Measurements from ENCODE around the gene FGF2.

DNA sequence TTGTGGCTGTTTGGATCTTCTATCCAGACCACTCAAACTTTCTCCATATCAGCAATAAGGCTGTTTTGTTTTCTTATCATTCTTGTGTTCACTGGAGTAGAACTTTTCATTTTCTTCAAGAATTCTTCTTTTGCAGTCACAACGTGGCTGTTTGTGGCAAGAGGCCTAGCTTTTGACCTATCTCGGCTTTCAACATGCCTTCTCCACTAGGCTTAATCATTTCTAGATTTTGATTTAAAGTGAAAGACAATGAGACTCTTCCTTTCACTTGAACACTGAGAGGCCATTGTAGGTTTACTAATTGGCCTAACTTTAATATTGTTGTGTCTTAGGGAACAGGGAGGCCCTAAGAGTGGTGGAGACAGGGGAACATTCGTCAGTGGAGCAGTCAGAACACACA is 19.1 kb downstream of the FGF2 start:
- TF ChIP-seq CTCF (IDR thresholded peaks at IDR 0.05): no peak
- TF ChIP-seq EZH2 (IDR thresholded peaks at IDR 0.05; ENCODE audit: borderline replicate concordance, insufficient read depth, low read depth, low read length, poor library complexity, severe bottlenecking): no peak
